Suprapubic skin (tissue), 4 donors: ENCODE data around the gene PAX5.

Experiments used
- CTCF ChIP-seq, 2 donors: fragments of 200-600 bp in 1 of 2; fragments of 450-650 bp in 1 of 2; sonication (generic) in 1 of 2; IDR thresholded peaks; one replicate each; pipeline ENCODE4 v1.5.1; 2016 to 2019; ENCODE audit warnings: antibody characterized with exemption in 2 of 2, mild to moderate bottlenecking in 1 of 2, moderate library complexity in 1 of 2
- EP300 ChIP-seq: sonication (generic); formaldehyde crosslinking; IDR thresholded peaks from one replicate; pipeline ENCODE4 v1.6.1; 2017; ENCODE audit warnings: antibody characterized with exemption
- POLR2A ChIP-seq, 2 donors: fragments of 450-650 bp; IDR thresholded peaks; one replicate each; pipeline ENCODE4 v1.6.1; 2017; ENCODE audit warnings: antibody characterized with exemption in 2 of 2, mild to moderate bottlenecking in 2 of 2, moderate library complexity in 2 of 2
- POLR2AphosphoS5 ChIP-seq, 3 donors: sonication (generic); formaldehyde crosslinking; IDR thresholded peaks; one replicate each; pipeline ENCODE4 v1.6.1; 2017; ENCODE audit warnings: antibody characterized with exemption in 3 of 3

DNA sequence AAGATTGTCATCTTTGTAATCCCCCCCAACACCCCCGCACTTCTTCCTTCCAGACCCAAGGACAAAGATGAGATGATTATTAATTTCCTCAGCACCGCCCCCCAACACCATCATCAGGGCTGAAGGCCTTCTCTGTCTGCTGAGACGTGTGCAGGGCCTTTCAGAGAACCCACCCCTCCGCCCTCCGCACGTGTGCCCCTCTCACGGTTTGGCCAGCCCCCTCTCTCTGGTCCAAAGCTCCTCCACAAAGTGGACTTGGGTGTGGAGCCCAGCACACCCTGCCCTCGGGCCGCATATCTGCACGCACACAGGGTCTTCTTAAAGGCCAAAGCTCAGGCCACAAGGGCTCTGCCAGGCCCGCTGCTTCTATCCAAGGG, 32.0 kb downstream of the PAX5 start:
- TF ChIP-seq EP300: no peak
- TF ChIP-seq POLR2A (IDR thresholded peaks at IDR 0.05): no peak
- no peak for TF ChIP-seq CTCF (IDR thresholded peaks at IDR 0.05)
- no peak for TF ChIP-seq POLR2AphosphoS5 (IDR thresholded peaks at IDR 0.05)
